PC-3 (cell line): Measurements from ENCODE around the gene COL21A1. TPM values are rescaled to one million over a fixed set of nuclear protein-coding genes. Genes with fewer than 3 reads are reported as not detected.

ENCODE experiments used
- ATAC-seq: fragments of 200-7000 bp; cut with Tn5 transposase; 2 replicates; pipeline ENCODE4 v1.9.1; 2020; ENCODE audit warnings: mild to moderate bottlenecking, moderate library complexity
- BruUV-seq: library from RNA; stranded (reverse); fragments of 400-500 nt; replicated peaks from 2 replicates; lab custom pipeline; 2021; lab: Mats Ljungman, UMichigan
- CTCF ChIA-PET: fragments of 300-600 bp; sonication (Branson Sonifier 250); formaldehyde crosslinking; loops from one replicate; lab custom pipeline; 2022; ENCODE audit warnings: antibody characterized with exemption; lab: Charles Lee
- POLR2A ChIA-PET: fragments of 300-600 bp; sonication (Branson Sonifier 250); formaldehyde crosslinking; loops from one replicate; lab custom pipeline; 2022; ENCODE audit warnings: antibody characterized with exemption; ENCODE audit not compliant: unreplicated experiment; lab: Charles Lee
- DNase-seq: peaks from one replicate; pipeline ENCODE4 v3.0.0-alpha.2; 2015
- H2AFZ ChIP-seq: fragments of 300-600 bp; sonication (generic); 2 replicates; pipeline ENCODE4 v1.6.0; 2016; ENCODE audit warnings: antibody characterized with exemption, low read length
- H3F3A ChIP-seq: fragments of 300-600 bp; sonication (generic); one replicate; pipeline ENCODE4 v1.6.0; 2017; ENCODE audit warnings: antibody characterized with exemption, low read length, control low read depth, mild to moderate bottlenecking; ENCODE audit not compliant: unreplicated experiment
- H3K27ac ChIP-seq: fragments of 300-600 bp; sonication (generic); 2 replicates; pipeline ENCODE4 v1.5.1; 2016; ENCODE audit warnings: mild to moderate bottlenecking, low read length
- H3K27me3 ChIP-seq: fragments of 300-600 bp; sonication (generic); 2 replicates; pipeline ENCODE4 v1.6.1; 2016; ENCODE audit warnings: low read length, mixed read lengths
- H3K36me3 ChIP-seq: fragments of 300-600 bp; sonication (generic); 2 replicates; pipeline ENCODE4 v1.6.1; 2016; ENCODE audit warnings: low read depth, mixed run types, low read length, mixed read lengths
- H3K4me1 ChIP-seq: fragments of 300-600 bp; sonication (generic); 2 replicates; pipeline ENCODE4 v1.5.1; 2016; ENCODE audit warnings: low read length; ENCODE audit not compliant: insufficient read depth
- H3K4me2 ChIP-seq: fragments of 300-600 bp; sonication (generic); 2 replicates; pipeline ENCODE4 v1.6.0; 2016; ENCODE audit warnings: low read length
- H3K4me3 ChIP-seq: fragments of 300-600 bp; sonication (generic); 2 replicates; pipeline ENCODE4 v1.5.1; 2016; ENCODE audit warnings: mild to moderate bottlenecking, low read length, mixed read lengths
- H3K79me2 ChIP-seq: fragments of 300-600 bp; sonication (generic); 2 replicates; pipeline ENCODE4 v1.6.1; 2017; ENCODE audit warnings: low read length, mixed read lengths
- H3K9ac ChIP-seq: fragments of 300-600 bp; sonication (generic); 2 replicates; pipeline ENCODE4 v1.6.0; 2016; ENCODE audit warnings: mild to moderate bottlenecking, low read length
- H3K9me2 ChIP-seq: fragments of 300-600 bp; sonication (generic); replicated peaks from 2 replicates; pipeline ENCODE4 v1.6.1; 2016; ENCODE audit warnings: mixed run types, low read length, mixed read lengths
- H3K9me3 ChIP-seq: fragments of 300-600 bp; sonication (generic); 2 replicates; pipeline ENCODE4 v1.6.1; 2016; ENCODE audit warnings: low read length, mixed read lengths
- H4K20me1 ChIP-seq: fragments of 300-600 bp; sonication (generic); 2 replicates; pipeline ENCODE4 v1.6.1; 2016; ENCODE audit warnings: low read length, mixed read lengths
- CTCF ChIP-seq: fragments of 300-600 bp; sonication (generic); conservative IDR thresholded peaks from 2 replicates; pipeline ENCODE4 v1.5.1; 2017; ENCODE audit warnings: antibody characterized with exemption, low read depth, mild to moderate bottlenecking, low read length
- EZH2 ChIP-seq: fragments of 300-600 bp; sonication (generic); IDR thresholded peaks from one replicate; pipeline ENCODE4 v1.6.1; 2017; ENCODE audit warnings: antibody characterized with exemption, mild to moderate bottlenecking, low read length; ENCODE audit not compliant: unreplicated experiment
- EZH2phosphoT487 ChIP-seq: fragments of 300-600 bp; sonication (generic); IDR thresholded peaks from 2 replicates; pipeline ENCODE4 v1.6.1; 2018; ENCODE audit warnings: mild to moderate bottlenecking, antibody characterized with exemption, low read length, borderline replicate concordance
- intact Hi-C: fragments of 100-400 bp; cut with micrococcal nuclease; formaldehyde crosslinking; loops from 2 replicates; pipeline ENCODE4 v1.9.0; 2023
- total RNA-seq: library from RNA; depleted of rRNA; stranded (reverse); fragments of >200 nt; gene quantifications from 2 replicates; pipeline ENCODE4 v1.2.3, GENCODE V29; 2014

Gene COL21A1
- total RNA-seq, 1 experiment from 2014 or later = 1.0 TPM

GRCh38 chr6:56091159-56091869 is 156.1 kb downstream of the COL21A1 start:
- no peak overlapping the region for H2AFZ ChIP-seq
- peak overlapping the region; percentile 49 for H3K4me2 ChIP-seq
- CTCF ChIA-PET = no interaction called here
- BruUV-seq = no TSS peak
- TF ChIP-seq EZH2 = no peak
- no peak for TF ChIP-seq CTCF
- no peak for TF ChIP-seq EZH2phosphoT487
- no peaks in the 10 kb centered on the region for H3K79me2 ChIP-seq
- H3K9ac ChIP-seq = no peak overlapping the region
- H3K4me1 ChIP-seq = peaks cover 11% of the 10 kb centered on the region
- no peaks in the 10 kb centered on the region for H3K36me3 ChIP-seq
- peak; percentile 88 for DNase-seq
- H3K9me2 ChIP-seq = no peaks in the 10 kb centered on the region
- H3F3A ChIP-seq = no peaks in the 10 kb centered on the region
- intact Hi-C loops = loop anchor here (1.0 kb wide), 1 partner anchor 10 kb away; no protein-coding TSS in a partner anchor
- no peaks in the 10 kb centered on the region for H4K20me1 ChIP-seq
- H3K27ac ChIP-seq = 0 out of 2 replicates have a peak overlapping the region, but pooled peaks have one; percentile 14
- peak; percentile 100 for ATAC-seq
- H3K9me3 ChIP-seq = 0 out of 2 replicates have a peak, but pooled peaks cover 4% of the 10 kb centered on the region
- H3K27me3 ChIP-seq = no peaks in the 10 kb centered on the region
- H3K4me3 ChIP-seq = no peak overlapping the region
- POLR2A ChIA-PET = no interaction called here

GRCh38 chr6:56088641-56089040 is 158.7 kb downstream of the COL21A1 start:
- DNase-seq (no peak), ATAC-seq (no peak)
- Histone ChIP-seq H2AFZ (no peak overlapping the region), H3K9ac (no peak overlapping the region), H3K27ac (no peak overlapping the region), H3K36me3 (no peaks in the 10 kb centered on the region), H3K4me3 (no peak overlapping the region), H3F3A (no peaks in the 10 kb centered on the region), H3K9me3 (0 out of 2 replicates have a peak, but pooled peaks cover 4% of the 10 kb centered on the region), H4K20me1 (no peaks in the 10 kb centered on the region), H3K79me2 (no peaks in the 10 kb centered on the region), H3K4me2 (no peak overlapping the region), H3K9me2 (no peaks in the 10 kb centered on the region), H3K27me3 (no peaks in the 10 kb centered on the region), H3K4me1 (peaks cover 11% of the 10 kb centered on the region)
- ChIA-PET CTCF (no interaction called here), POLR2A (no interaction called here)
- BruUV-seq = no TSS peak
- TF ChIP-seq EZH2phosphoT487 (no peak), CTCF (no peak)
- intact Hi-C loops = no loop called here

- peaks cover 11% of the 10 kb centered on the region for H3K4me1 ChIP-seq
- H3K9me2 ChIP-seq = no peaks in the 10 kb centered on the region
- no peaks in the 10 kb centered on the region for H4K20me1 ChIP-seq
- no peaks in the 10 kb centered on the region for H3K36me3 ChIP-seq
- no peaks in the 10 kb centered on the region for H3K27me3 ChIP-seq
- H3K9ac ChIP-seq = no peak overlapping the region
- H3K4me2 ChIP-seq = no peak overlapping the region
- intact Hi-C loops = no loop called here
- no peak overlapping the region for H3K27ac ChIP-seq
- H3K9me3 ChIP-seq = 0 out of 2 replicates have a peak, but pooled peaks cover 4% of the 10 kb centered on the region
- BruUV-seq = no TSS peak
- POLR2A ChIA-PET = no interaction called here
- no peak for DNase-seq
- TF ChIP-seq EZH2phosphoT487 = no peak
- TF ChIP-seq EZH2 = no peak
- no peak for TF ChIP-seq CTCF
- no peaks in the 10 kb centered on the region for H3K79me2 ChIP-seq
- no peaks in the 10 kb centered on the region for H3F3A ChIP-seq
- H3K4me3 ChIP-seq = no peak overlapping the region
- no peak overlapping the region for H2AFZ ChIP-seq
- CTCF ChIA-PET = no interaction called here
- no peak for ATAC-seq
Measured at GRCh38 chr6:56087421-56087820, 160.0 kb downstream of the COL21A1 start.
